Kidney epithelial cell (primary cell): ENCODE results near the gene BTBD18. TPM values are rescaled to one million over a fixed set of nuclear protein-coding genes. Genes with fewer than 3 reads are reported as not detected.
A peak's percentile ranks its signal among the peaks of the same experiment; 100 is the strongest.

Source experiments
- DNase-seq: peaks from one replicate; pipeline ENCODE4 v3.0.0-alpha.2; 2010; ENCODE audit warnings: low read depth
- H3K27me3 ChIP-seq: 2 replicates; pipeline ENCODE4 v1.6.0; 2011; ENCODE audit warnings: low read length; ENCODE audit not compliant: control insufficient read depth, insufficient read depth
- H3K36me3 ChIP-seq: 2 replicates; pipeline ENCODE4 v1.5.1; 2011; ENCODE audit warnings: low read length; ENCODE audit not compliant: control insufficient read depth, insufficient read depth
- H3K4me3 ChIP-seq: 2 replicates; pipeline ENCODE4 v1.5.1; 2011; ENCODE audit warnings: low read depth, mild to moderate bottlenecking, control low read depth, low read length
- CTCF ChIP-seq: IDR thresholded peaks from 2 replicates; pipeline ENCODE4 v1.5.1; 2011; ENCODE audit warnings: mild to moderate bottlenecking, moderate library complexity, low read length, control low read depth, inconsistent platforms; ENCODE audit not compliant: insufficient read depth, poor library complexity, severe bottlenecking
- total RNA-seq: library from RNA; depleted of rRNA; stranded (reverse); fragments of >200 nt; gene quantifications from 2 replicates; pipeline ENCODE4 v1.2.3, GENCODE V29; 2015

The BTBD18 gene
- total RNA-seq, 1 donor from 2014 or later, result not detected

- Histone ChIP-seq H3K36me3 (peaks cover 2% of the 10 kb centered on the region), H3K4me3 (peak within 1 kb of the TSS; percentile 92), H3K27me3 (no peaks in the 10 kb centered on the region)
- TF ChIP-seq CTCF, result no peak
- peak; percentile 86 for DNase-seq
These were observed 10.2 kb downstream of the BTBD18 start, which contains the start of gene SELENOH for GRCh38 chr11:57741132-57742086. Gene SELENOH, plus strand, starts transcription at chr11:57741491. Its CDS starts 105 bp downstream, at chr11:57741596.

- TF ChIP-seq CTCF, result no peak
- no peak for DNase-seq
- Histone ChIP-seq H3K27me3 (no peaks in the 10 kb centered on the region), H3K4me3 (no peak overlapping the region), H3K36me3 (no peaks in the 10 kb centered on the region)
These were observed 15.9 kb downstream of the BTBD18 start for GRCh38 chr11:57735619-57736298.

GRCh38 chr11:57732661-57733060 is 19.0 kb downstream of the BTBD18 start:
- H3K36me3 ChIP-seq, result no peaks in the 10 kb centered on the region
- no peak overlapping the region for H3K4me3 ChIP-seq
- TF ChIP-seq CTCF, result no peak
- no peaks in the 10 kb centered on the region for H3K27me3 ChIP-seq
- DNase-seq, result no peak

GRCh38 chr11:57729479-57729878 is 22.1 kb downstream of the BTBD18 start:
- Histone ChIP-seq H3K27me3 (no peaks in the 10 kb centered on the region), H3K36me3 (no peaks in the 10 kb centered on the region), H3K4me3 (no peak overlapping the region)
- TF ChIP-seq CTCF, result no peak
- no peak for DNase-seq

GRCh38 chr11:57728829-57729228 is 22.8 kb downstream of the BTBD18 start:
- no peaks in the 10 kb centered on the region for H3K36me3 ChIP-seq
- TF ChIP-seq CTCF, result no peak
- H3K27me3 ChIP-seq, result no peaks in the 10 kb centered on the region
- DNase-seq, result no peak
- H3K4me3 ChIP-seq, result no peak overlapping the region
